SK-N-SH treated with all-trans-retinoic acid at 6 μM for 48 hours (cell line): ENCODE data around the gene CD300A.

Experiments
- ATAC-seq: fragments of 200-7000 bp; cut with Tn5 transposase; 3 replicates; pipeline ENCODE4 v1.9.1; 2020; ENCODE audit warnings: mild to moderate bottlenecking, moderate library complexity
- ARNTL ChIP-seq: fragments of 450-650 bp; formaldehyde crosslinking; IDR thresholded peaks from 2 replicates; pipeline ENCODE4 v1.5.0; 2020; ENCODE audit warnings: low read depth, mild to moderate bottlenecking, moderate library complexity, borderline replicate concordance
- BACH2 ChIP-seq: fragments of 250-450 bp; sonication (Bioruptor Pico); IDR thresholded peaks from 2 replicates; pipeline ENCODE4 v1.9.0; 2021; ENCODE audit warnings: mild to moderate bottlenecking, borderline replicate concordance
- ESRRG ChIP-seq: fragments of 250-450 bp; sonication (Bioruptor Pico); IDR thresholded peaks from 2 replicates; pipeline ENCODE4 v1.6.1; 2021; ENCODE audit warnings: mild to moderate bottlenecking
- GLIS3 ChIP-seq: fragments of 250-450 bp; sonication (Bioruptor Pico); IDR thresholded peaks from 2 replicates; pipeline ENCODE4 v1.5.0; 2020; ENCODE audit warnings: mild to moderate bottlenecking, moderate library complexity
- OSR1 ChIP-seq: fragments of 250-450 bp; sonication (Bioruptor Pico); IDR thresholded peaks from 2 replicates; pipeline ENCODE4 v1.8.0; 2022; ENCODE audit warnings: moderate library complexity, mild to moderate bottlenecking, inconsistent platforms
- PPARA ChIP-seq: fragments of 250-450 bp; sonication (Bioruptor Pico); IDR thresholded peaks from 2 replicates; pipeline ENCODE4 v1.5.0; 2020; ENCODE audit warnings: mild to moderate bottlenecking, borderline replicate concordance
- TOX ChIP-seq: fragments of 250-450 bp; sonication (Bioruptor Pico); IDR thresholded peaks from 2 replicates; pipeline ENCODE4 v1.8.0; 2021; ENCODE audit warnings: mild to moderate bottlenecking, moderate library complexity, borderline replicate concordance
- ZC3H10 ChIP-seq: fragments of 250-450 bp; sonication (Bioruptor Pico); IDR thresholded peaks from 2 replicates; pipeline ENCODE4 v1.5.1; 2021; ENCODE audit warnings: mild to moderate bottlenecking, moderate library complexity
- ZNF8 ChIP-seq: fragments of 450-650 bp; formaldehyde crosslinking; IDR thresholded peaks from 2 replicates; pipeline ENCODE4 v1.5.0; 2020; ENCODE audit warnings: mild to moderate bottlenecking, moderate library complexity
- TF ChIP-seq, protein P1 (sequence below): fragments of 250-450 bp; sonication (Bioruptor Pico); IDR thresholded peaks from 2 replicates; pipeline ENCODE4 v1.5.0; 2020; ENCODE audit warnings: mild to moderate bottlenecking, moderate library complexity
- TF ChIP-seq, protein P2 (sequence below): fragments of 250-450 bp; sonication (Bioruptor Pico); IDR thresholded peaks from 2 replicates; pipeline ENCODE4 v1.5.1; 2021; ENCODE audit warnings: mild to moderate bottlenecking, moderate library complexity
- TF ChIP-seq, protein P3 (sequence below): fragments of 250-450 bp; sonication (Bioruptor Pico); IDR thresholded peaks from 2 replicates; pipeline ENCODE4 v1.5.1; 2020; ENCODE audit warnings: low read depth, mild to moderate bottlenecking, moderate library complexity
- TF ChIP-seq, protein P4 (sequence below): fragments of 250-450 bp; sonication (Bioruptor Pico); IDR thresholded peaks from 2 replicates; pipeline ENCODE4 v1.8.0; 2020; ENCODE audit warnings: mild to moderate bottlenecking, moderate library complexity, borderline replicate concordance

CD300A gene

DNA sequence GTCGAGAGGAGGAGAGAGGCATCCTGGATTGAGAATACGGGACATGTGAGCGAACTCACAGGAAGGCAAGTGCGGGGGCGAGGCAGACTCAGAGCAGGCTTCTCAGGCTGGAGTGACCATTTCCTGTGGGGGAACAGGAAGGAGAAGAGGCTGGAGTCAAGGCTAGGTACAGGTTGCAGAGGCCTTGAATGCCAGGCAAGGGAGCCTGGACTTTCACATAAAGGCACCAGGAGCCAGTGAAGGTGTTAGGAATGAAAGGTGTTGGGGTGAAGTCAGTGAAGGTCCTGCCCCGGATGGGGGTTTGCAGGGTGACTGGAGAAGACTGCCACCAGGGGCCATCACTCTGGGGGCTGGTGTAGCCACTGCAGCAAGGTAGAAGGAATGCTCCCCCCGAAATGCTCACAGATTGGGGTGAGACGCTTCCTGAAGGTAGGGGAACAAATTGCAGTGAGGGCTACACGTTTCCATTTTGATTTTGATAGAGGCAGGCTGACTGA, 39.8 kb upstream of the CD300A start:
- no peak for ATAC-seq
- TF ChIP-seq, protein P1, sequence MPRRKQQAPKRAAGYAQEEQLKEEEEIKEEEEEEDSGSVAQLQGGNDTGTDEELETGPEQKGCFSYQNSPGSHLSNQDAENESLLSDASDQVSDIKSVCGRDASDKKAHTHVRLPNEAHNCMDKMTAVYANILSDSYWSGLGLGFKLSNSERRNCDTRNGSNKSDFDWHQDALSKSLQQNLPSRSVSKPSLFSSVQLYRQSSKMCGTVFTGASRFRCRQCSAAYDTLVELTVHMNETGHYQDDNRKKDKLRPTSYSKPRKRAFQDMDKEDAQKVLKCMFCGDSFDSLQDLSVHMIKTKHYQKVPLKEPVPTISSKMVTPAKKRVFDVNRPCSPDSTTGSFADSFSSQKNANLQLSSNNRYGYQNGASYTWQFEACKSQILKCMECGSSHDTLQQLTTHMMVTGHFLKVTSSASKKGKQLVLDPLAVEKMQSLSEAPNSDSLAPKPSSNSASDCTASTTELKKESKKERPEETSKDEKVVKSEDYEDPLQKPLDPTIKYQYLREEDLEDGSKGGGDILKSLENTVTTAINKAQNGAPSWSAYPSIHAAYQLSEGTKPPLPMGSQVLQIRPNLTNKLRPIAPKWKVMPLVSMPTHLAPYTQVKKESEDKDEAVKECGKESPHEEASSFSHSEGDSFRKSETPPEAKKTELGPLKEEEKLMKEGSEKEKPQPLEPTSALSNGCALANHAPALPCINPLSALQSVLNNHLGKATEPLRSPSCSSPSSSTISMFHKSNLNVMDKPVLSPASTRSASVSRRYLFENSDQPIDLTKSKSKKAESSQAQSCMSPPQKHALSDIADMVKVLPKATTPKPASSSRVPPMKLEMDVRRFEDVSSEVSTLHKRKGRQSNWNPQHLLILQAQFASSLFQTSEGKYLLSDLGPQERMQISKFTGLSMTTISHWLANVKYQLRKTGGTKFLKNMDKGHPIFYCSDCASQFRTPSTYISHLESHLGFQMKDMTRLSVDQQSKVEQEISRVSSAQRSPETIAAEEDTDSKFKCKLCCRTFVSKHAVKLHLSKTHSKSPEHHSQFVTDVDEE = no peak
- no peak for TF ChIP-seq ARNTL (CRISPR knock-in tag)
- TF ChIP-seq, protein P2, sequence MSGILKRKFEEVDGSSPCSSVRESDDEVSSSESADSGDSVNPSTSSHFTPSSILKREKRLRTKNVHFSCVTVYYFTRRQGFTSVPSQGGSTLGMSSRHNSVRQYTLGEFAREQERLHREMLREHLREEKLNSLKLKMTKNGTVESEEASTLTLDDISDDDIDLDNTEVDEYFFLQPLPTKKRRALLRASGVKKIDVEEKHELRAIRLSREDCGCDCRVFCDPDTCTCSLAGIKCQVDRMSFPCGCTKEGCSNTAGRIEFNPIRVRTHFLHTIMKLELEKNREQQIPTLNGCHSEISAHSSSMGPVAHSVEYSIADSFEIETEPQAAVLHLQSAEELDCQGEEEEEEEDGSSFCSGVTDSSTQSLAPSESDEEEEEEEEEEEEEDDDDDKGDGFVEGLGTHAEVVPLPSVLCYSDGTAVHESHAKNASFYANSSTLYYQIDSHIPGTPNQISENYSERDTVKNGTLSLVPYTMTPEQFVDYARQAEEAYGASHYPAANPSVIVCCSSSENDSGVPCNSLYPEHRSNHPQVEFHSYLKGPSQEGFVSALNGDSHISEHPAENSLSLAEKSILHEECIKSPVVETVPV (CRISPR knock-in tag) = no peak
- TF ChIP-seq, protein P3, sequence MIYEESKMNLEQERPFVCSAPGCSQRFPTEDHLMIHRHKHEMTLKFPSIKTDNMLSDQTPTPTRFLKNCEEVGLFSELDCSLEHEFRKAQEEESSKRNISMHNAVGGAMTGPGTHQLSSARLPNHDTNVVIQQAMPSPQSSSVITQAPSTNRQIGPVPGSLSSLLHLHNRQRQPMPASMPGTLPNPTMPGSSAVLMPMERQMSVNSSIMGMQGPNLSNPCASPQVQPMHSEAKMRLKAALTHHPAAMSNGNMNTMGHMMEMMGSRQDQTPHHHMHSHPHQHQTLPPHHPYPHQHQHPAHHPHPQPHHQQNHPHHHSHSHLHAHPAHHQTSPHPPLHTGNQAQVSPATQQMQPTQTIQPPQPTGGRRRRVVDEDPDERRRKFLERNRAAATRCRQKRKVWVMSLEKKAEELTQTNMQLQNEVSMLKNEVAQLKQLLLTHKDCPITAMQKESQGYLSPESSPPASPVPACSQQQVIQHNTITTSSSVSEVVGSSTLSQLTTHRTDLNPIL (CRISPR knock-in tag) = no peak

DNA sequence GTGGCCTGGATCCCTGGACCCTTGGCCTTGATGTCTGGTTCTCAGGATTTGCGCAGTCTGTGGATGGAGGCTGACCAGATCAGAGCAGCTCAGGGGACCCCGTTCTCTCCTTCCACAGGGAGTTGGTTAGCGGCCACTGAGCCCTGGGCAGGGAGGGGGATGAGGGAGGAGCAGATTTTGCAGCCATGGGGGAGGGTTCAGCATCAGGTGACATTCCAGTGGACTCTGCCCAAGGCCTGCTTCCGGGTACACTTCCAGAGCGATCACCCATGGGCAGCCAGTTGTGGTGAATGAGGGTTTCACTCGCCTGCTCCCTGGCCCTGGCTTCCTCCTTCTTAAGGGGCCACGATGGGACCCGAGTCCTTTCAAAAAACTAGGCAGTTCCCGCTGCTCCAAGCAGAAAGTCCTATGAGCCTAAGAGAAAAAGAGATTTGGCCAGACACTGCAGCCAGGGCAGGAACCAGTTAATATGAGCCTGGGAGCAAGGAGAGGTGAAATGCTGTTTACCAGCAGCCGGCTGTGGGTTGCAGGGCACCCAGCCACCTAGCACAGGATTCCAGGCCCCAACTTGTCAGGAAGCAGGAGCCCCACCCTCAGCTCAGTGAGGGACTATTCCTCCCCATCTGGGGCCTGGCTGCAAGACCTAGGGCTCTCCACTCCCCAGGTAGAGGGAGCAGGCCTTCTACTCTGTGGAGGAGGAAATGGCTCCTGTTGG, 39.2 kb upstream of the CD300A start:
- TF ChIP-seq ZC3H10 (CRISPR knock-in tag) (no peak), ZNF8 (CRISPR knock-in tag) (no peak), BACH2 (no peak), ESRRG (CRISPR knock-in tag) (no peak), PPARA (CRISPR knock-in tag) (no peak), TOX (CRISPR knock-in tag) (no peak), GLIS3 (CRISPR knock-in tag) (no peak)
- TF ChIP-seq, protein P3 (CRISPR knock-in tag) = no peak
- TF ChIP-seq, protein P1 = no peak
- no peak for ATAC-seq

DNA sequence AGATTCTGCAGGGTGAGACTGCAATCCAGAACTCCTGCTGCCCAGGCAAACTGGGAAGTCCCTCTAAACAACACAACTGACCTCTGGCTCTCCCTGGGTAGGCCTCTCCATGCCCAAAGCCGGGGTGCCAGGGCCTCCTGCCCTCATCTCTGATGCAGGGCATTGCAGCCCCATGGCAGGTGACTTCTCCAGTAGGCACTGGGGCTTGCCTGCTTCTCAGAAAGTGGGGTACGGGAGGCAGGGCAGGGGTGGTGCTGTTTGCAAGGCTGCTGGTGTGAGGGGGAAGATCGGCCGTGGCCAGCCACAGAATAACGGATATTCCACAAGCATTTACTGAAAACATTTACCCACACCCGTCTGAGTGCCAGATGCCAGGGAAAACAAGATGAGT, 38.7 kb upstream of the CD300A start:
- ATAC-seq = no peak
- TF ChIP-seq GLIS3 (CRISPR knock-in tag) = no peak
- TF ChIP-seq, protein P4, sequence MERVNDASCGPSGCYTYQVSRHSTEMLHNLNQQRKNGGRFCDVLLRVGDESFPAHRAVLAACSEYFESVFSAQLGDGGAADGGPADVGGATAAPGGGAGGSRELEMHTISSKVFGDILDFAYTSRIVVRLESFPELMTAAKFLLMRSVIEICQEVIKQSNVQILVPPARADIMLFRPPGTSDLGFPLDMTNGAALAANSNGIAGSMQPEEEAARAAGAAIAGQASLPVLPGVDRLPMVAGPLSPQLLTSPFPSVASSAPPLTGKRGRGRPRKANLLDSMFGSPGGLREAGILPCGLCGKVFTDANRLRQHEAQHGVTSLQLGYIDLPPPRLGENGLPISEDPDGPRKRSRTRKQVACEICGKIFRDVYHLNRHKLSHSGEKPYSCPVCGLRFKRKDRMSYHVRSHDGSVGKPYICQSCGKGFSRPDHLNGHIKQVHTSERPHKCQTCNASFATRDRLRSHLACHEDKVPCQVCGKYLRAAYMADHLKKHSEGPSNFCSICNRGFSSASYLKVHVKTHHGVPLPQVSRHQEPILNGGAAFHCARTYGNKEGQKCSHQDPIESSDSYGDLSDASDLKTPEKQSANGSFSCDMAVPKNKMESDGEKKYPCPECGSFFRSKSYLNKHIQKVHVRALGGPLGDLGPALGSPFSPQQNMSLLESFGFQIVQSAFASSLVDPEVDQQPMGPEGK (CRISPR knock-in tag) = no peak
- no peak for TF ChIP-seq OSR1 (CRISPR knock-in tag)
- TF ChIP-seq, protein P2 (CRISPR knock-in tag) = no peak
